K562 (cell line): ENCODE data around the gene CNNM3. TPM values are rescaled to one million over a fixed set of nuclear protein-coding genes. Genes with fewer than 3 reads are reported as not detected.

ENCODE experiments used
- C11orf30 ChIP-seq: fragments of 450-650 bp; IDR thresholded peaks from 2 replicates; pipeline ENCODE4 v1.6.1; 2016; ENCODE audit warnings: low read depth, mild to moderate bottlenecking
- ESRRA ChIP-seq: fragments of 450-650 bp; IDR thresholded peaks from 2 replicates; pipeline ENCODE4 v1.6.1; 2014; ENCODE audit warnings: low read depth, mild to moderate bottlenecking, moderate library complexity, borderline replicate concordance
- FOXP1 ChIP-seq: sonication (generic); formaldehyde crosslinking; IDR thresholded peaks from 2 replicates; pipeline ENCODE4 v1.8.0; 2022; ENCODE audit warnings: mild to moderate bottlenecking, missing genetic modification reagents
- HNRNPK ChIP-seq: fragments of 200-400 bp; formaldehyde crosslinking; IDR thresholded peaks from one replicate; pipeline ENCODE4 v1.6.1; 2018; ENCODE audit warnings: mild to moderate bottlenecking, low read depth, low read length; ENCODE audit not compliant: poor library complexity, severe bottlenecking
- ILF3 ChIP-seq: fragments of 450-650 bp; IDR thresholded peaks from 2 replicates; pipeline ENCODE4 v1.6.1; 2018; ENCODE audit warnings: antibody characterized with exemption, mild to moderate bottlenecking, moderate library complexity, borderline replicate concordance
- KLF6 ChIP-seq: fragments of 250-450 bp; sonication (Bioruptor Pico); IDR thresholded peaks from 2 replicates; pipeline ENCODE4 v1.4.0; 2020; ENCODE audit warnings: mild to moderate bottlenecking, moderate library complexity, borderline replicate concordance
- MEIS2 ChIP-seq: fragments of 450-650 bp; IDR thresholded peaks from 2 replicates; pipeline ENCODE4 v1.6.1; 2014; ENCODE audit warnings: mild to moderate bottlenecking; ENCODE audit not compliant: partially characterized antibody
- POLR2H ChIP-seq: IDR thresholded peaks from 2 replicates; pipeline ENCODE4 v1.6.1; 2016; ENCODE audit warnings: missing genetic modification characterization, low read depth, mild to moderate bottlenecking, control low read depth, missing compliant biosample characterization, moderate library complexity
- POLR3G ChIP-seq: IDR thresholded peaks from 2 replicates; pipeline ENCODE4 v1.6.1; 2011; ENCODE audit not compliant: insufficient read length, insufficient replicate concordance; ENCODE audit errors: extremely low read depth
- ZFP36 ChIP-seq: fragments of 150-350 bp; IDR thresholded peaks from 2 replicates; pipeline ENCODE4 v1.6.1; 2018; ENCODE audit warnings: low read length, low read depth; ENCODE audit not compliant: partially characterized antibody
- ZNF507 ChIP-seq: conservative IDR thresholded peaks from 2 replicates; pipeline ENCODE4 v1.6.1; 2017; ENCODE audit warnings: missing genetic modification characterization, missing compliant biosample characterization
- ZNF592 ChIP-seq: fragments of 450-650 bp; IDR thresholded peaks from 2 replicates; pipeline ENCODE4 v1.6.1; 2017; ENCODE audit warnings: antibody characterized with exemption, mild to moderate bottlenecking
- ZNF76 ChIP-seq: fragments of 250-450 bp; sonication (Bioruptor Pico); IDR thresholded peaks from 2 replicates; pipeline ENCODE4 v1.4.0; 2020; ENCODE audit warnings: mild to moderate bottlenecking, moderate library complexity, borderline replicate concordance
- ZSCAN32 ChIP-seq: fragments of 450-650 bp; formaldehyde crosslinking; IDR thresholded peaks from 2 replicates; pipeline ENCODE4 v1.4.0; 2020; ENCODE audit warnings: mild to moderate bottlenecking, moderate library complexity
- polyA plus RNA-seq, 8 experiments: library from polyadenylated mRNA; depleted of rRNA in 4 of 8; stranded (reverse) in 5 of 8; unstranded in 3 of 8; fragments of >200 nt; fragmentation: Nextera tagmentation in 2 of 8; fragmentation: Illumina TruSeq in 1 of 8; extraction: Ambion mirVana in 2 of 8; extraction: Trizol in 1 of 8; gene quantifications; 2 replicates each; pipeline versions ENCODE4 v1.2.1 to v1.2.3, GENCODE V29; 2011 to 2014; ENCODE audit warnings: inconsistent platforms in 1 of 8, missing spikeins in 1 of 8
- total RNA-seq, 7 experiments: library from RNA; depleted of rRNA in 6 of 7; stranded (reverse); fragments of >200 nt in 6 of 7; fragmentation: Illumina TruSeq in 2 of 7; extraction: Trizol in 2 of 7; gene quantifications; 2 replicates each; pipeline versions ENCODE4 v1.2.1 to v1.2.3, GENCODE V29; 2011 to 2021; ENCODE audit warnings: low replicate concordance in 1 of 7
- TF ChIP-seq, protein P1 (sequence below), 2 experiments: fragments of 450-650 bp in 1 of 2; sonication (generic) in 1 of 2; formaldehyde crosslinking; conservative IDR thresholded peaks; 2 replicates each; pipeline versions ENCODE4 v1.4.0 to v1.8.1; 2020 to 2022; ENCODE audit warnings: mild to moderate bottlenecking in 1 of 2, missing genetic modification reagents in 1 of 2
- TF ChIP-seq, protein P2 (sequence below): fragments of 450-650 bp; IDR thresholded peaks from 2 replicates; pipeline ENCODE4 v1.6.1; 2018; ENCODE audit not compliant: partially characterized antibody
- TF ChIP-seq, protein P3 (sequence below): sonication (generic); formaldehyde crosslinking; IDR thresholded peaks from 2 replicates; pipeline ENCODE4 v1.8.0; 2022; ENCODE audit warnings: missing genetic modification reagents, mild to moderate bottlenecking, moderate library complexity, borderline replicate concordance

The CNNM3 gene
- total and polyA plus RNA-seq, 9 of the 15 experiments (the other 6 are each of a cell fraction or from before 2014, with no cell fraction given), result 1.4 to 16.9 (median 6.5) TPM

DNA sequence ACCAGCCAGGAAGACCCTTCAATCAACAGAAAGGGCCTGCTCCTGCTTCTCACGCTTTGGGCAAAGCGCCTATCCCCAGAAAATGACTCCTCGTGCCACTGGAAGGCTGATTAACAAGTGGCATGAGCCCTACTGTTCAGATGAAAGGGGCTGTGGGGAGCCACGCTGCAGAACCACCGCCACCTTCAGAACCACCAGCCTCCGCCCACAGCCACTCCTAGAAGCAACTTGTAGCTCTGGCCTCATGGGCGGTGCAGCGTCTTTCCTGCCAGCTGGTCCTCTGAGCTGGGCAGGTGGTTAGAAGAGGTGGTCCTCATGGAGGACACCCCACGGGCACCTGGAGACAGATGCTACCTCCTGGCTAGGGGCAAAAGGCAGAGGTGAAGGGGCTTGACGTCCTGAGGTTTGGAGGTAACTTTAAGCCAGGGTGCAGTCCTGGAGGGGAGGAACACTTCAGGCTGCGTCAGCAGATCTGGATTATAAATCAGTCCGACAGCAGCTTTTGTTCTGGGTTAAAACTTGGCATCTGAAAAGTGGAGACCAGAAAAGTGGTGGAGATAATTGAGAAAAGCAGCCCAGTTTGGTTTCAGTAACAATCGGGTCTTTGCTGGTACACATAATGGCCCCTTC is 54.7 kb downstream of the CNNM3 start (continued):
- TF ChIP-seq ZNF592 (0 out of 2 replicates have a peak, but pooled peaks have one; percentile 63), POLR3G (no peak), ZNF76 (CRISPR knock-in tag) (no peak), POLR2H (tag) (no peak), ZNF507 (tag) (no peak), ESRRA (no peak), MEIS2 (peak; percentile 97), ZSCAN32 (CRISPR knock-in tag) (no peak), ILF3 (no peak), ZFP36 (no peak), HNRNPK (no peak), C11orf30 (peak; percentile 95), KLF6 (no peak), FOXP1 (CRISPR knock-in tag) (0 out of 2 replicates have a peak, but pooled peaks have one; percentile 30)
- TF ChIP-seq, protein P1, sequence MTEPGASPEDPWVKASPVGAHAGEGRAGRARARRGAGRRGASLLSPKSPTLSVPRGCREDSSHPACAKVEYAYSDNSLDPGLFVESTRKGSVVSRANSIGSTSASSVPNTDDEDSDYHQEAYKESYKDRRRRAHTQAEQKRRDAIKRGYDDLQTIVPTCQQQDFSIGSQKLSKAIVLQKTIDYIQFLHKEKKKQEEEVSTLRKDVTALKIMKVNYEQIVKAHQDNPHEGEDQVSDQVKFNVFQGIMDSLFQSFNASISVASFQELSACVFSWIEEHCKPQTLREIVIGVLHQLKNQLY (CRISPR knock-in tag; conservative IDR thresholded peaks at IDR 0.05), result no peak
- TF ChIP-seq, protein P2, sequence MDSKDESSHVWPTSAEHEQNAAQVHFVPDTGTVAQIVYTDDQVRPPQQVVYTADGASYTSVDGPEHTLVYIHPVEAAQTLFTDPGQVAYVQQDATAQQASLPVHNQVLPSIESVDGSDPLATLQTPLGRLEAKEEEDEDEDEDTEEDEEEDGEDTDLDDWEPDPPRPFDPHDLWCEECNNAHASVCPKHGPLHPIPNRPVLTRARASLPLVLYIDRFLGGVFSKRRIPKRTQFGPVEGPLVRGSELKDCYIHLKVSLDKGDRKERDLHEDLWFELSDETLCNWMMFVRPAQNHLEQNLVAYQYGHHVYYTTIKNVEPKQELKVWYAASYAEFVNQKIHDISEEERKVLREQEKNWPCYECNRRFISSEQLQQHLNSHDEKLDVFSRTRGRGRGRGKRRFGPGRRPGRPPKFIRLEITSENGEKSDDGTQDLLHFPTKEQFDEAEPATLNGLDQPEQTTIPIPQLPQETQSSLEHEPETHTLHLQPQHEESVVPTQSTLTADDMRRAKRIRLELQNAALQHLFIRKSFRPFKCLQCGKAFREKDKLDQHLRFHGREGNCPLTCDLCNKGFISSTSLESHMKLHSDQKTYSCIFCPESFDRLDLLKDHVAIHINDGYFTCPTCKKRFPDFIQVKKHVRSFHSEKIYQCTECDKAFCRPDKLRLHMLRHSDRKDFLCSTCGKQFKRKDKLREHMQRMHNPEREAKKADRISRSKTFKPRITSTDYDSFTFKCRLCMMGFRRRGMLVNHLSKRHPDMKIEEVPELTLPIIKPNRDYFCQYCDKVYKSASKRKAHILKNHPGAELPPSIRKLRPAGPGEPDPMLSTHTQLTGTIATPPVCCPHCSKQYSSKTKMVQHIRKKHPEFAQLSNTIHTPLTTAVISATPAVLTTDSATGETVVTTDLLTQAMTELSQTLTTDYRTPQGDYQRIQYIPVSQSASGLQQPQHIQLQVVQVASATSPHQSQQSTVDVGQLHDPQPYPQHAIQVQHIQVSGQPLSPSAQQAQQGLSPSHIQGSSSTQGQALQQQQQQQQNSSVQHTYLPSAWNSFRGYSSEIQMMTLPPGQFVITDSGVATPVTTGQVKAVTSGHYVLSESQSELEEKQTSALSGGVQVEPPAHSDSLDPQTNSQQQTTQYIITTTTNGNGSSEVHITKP, result no peak
- TF ChIP-seq, protein P3, sequence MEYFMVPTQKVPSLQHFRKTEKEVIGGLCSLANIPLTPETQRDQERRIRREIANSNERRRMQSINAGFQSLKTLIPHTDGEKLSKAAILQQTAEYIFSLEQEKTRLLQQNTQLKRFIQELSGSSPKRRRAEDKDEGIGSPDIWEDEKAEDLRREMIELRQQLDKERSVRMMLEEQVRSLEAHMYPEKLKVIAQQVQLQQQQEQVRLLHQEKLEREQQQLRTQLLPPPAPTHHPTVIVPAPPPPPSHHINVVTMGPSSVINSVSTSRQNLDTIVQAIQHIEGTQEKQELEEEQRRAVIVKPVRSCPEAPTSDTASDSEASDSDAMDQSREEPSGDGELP (CRISPR knock-in tag), result peak; percentile 92
